Loucy (cell line): ENCODE results near the gene NOD2.

Experiments used
- EZH2phosphoT487 ChIP-seq: fragments of 200-600 bp; IDR thresholded peaks from 2 replicates; pipeline ENCODE4 v1.6.1; 2018; ENCODE audit warnings: antibody characterized with exemption, mild to moderate bottlenecking, moderate library complexity, borderline replicate concordance
- TF ChIP-seq, protein P1 (sequence below): fragments of 200-600 bp; sonication (generic); conservative IDR thresholded peaks from 2 replicates; pipeline ENCODE4 v1.5.1; 2014; ENCODE audit warnings: mild to moderate bottlenecking, antibody characterized with exemption, low read length

GRCh38 chr16:50731989-50732832 lies 38.8 kb downstream of the NOD2 start:
- TF ChIP-seq, protein P1, sequence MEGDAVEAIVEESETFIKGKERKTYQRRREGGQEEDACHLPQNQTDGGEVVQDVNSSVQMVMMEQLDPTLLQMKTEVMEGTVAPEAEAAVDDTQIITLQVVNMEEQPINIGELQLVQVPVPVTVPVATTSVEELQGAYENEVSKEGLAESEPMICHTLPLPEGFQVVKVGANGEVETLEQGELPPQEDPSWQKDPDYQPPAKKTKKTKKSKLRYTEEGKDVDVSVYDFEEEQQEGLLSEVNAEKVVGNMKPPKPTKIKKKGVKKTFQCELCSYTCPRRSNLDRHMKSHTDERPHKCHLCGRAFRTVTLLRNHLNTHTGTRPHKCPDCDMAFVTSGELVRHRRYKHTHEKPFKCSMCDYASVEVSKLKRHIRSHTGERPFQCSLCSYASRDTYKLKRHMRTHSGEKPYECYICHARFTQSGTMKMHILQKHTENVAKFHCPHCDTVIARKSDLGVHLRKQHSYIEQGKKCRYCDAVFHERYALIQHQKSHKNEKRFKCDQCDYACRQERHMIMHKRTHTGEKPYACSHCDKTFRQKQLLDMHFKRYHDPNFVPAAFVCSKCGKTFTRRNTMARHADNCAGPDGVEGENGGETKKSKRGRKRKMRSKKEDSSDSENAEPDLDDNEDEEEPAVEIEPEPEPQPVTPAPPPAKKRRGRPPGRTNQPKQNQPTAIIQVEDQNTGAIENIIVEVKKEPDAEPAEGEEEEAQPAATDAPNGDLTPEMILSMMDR, result no peak
- TF ChIP-seq EZH2phosphoT487, result no peak
